ENCODE measurements around the gene SCMH1.

GRCh38 chr1:41101076-41101475, 141.0 kb downstream of the SCMH1 start:
- TF ChIP-seq TEAD4 (CRISPR knock-in tag; IDR thresholded peaks at IDR 0.05) (no peak), CTCF (IDR thresholded peaks at IDR 0.05) (no peak), KAT7 (CRISPR knock-in tag; IDR thresholded peaks at IDR 0.05; ENCODE audit: borderline replicate concordance) (no peak), ZBTB43 (CRISPR knock-in tag; IDR thresholded peaks at IDR 0.05) (no peak), ZNF425 (CRISPR knock-in tag; conservative IDR thresholded peaks at IDR 0.05) (no peak), E2F5 (CRISPR knock-in tag; IDR thresholded peaks at IDR 0.05) (no peak), ATF3 (CRISPR knock-in tag; conservative IDR thresholded peaks at IDR 0.05) (no peak), ATF2 (CRISPR knock-in tag; IDR thresholded peaks at IDR 0.05; ENCODE audit: borderline replicate concordance, low read depth) (no peak), TCF7 (CRISPR knock-in tag; IDR thresholded peaks at IDR 0.05; ENCODE audit: low read depth) (no peak), ATF6 (CRISPR knock-in tag; IDR thresholded peaks at IDR 0.05) (no peak), USF2 (CRISPR knock-in tag; IDR thresholded peaks at IDR 0.05) (no peak), SP1 (CRISPR knock-in tag; conservative IDR thresholded peaks at IDR 0.05) (no peak), ZNF281 (CRISPR knock-in tag; IDR thresholded peaks at IDR 0.05) (no peak)
